Neuronal stem cell (in vitro differentiated cells): ENCODE measurements around the gene ADAD2.

ENCODE experiments used
- DNase-seq: peaks from one replicate; pipeline ENCODE4 v3.0.0-alpha.2; 2013; ENCODE audit warnings: low spot score
- H2AFZ ChIP-seq: one replicate; pipeline ENCODE4 v1.6.1; 2013; ENCODE audit warnings: mild to moderate bottlenecking, low read length, inconsistent platforms
- H2AK5ac ChIP-seq: 2 replicates; pipeline ENCODE4 v1.6.1; 2013; ENCODE audit warnings: low read depth, mild to moderate bottlenecking, inconsistent platforms, low read length, moderate library complexity, mixed read lengths
- H2BK120ac ChIP-seq: 2 replicates; pipeline ENCODE4 v1.6.1; 2013; ENCODE audit warnings: low read depth, mild to moderate bottlenecking, inconsistent platforms, low read length, moderate library complexity, mixed read lengths
- H2BK12ac ChIP-seq: one replicate; pipeline ENCODE4 v1.6.1; 2013; ENCODE audit warnings: low read length, inconsistent platforms
- H2BK15ac ChIP-seq: 2 replicates; pipeline ENCODE4 v1.6.1; 2013; ENCODE audit warnings: mild to moderate bottlenecking, low read length, inconsistent platforms, mixed read lengths
- H2BK5ac ChIP-seq: one replicate; pipeline ENCODE4 v1.6.1; 2013; ENCODE audit warnings: inconsistent platforms, mild to moderate bottlenecking, low read length, moderate library complexity
- H3K14ac ChIP-seq: one replicate; pipeline ENCODE4 v1.6.1; 2013; ENCODE audit warnings: low read length, inconsistent platforms
- H3K18ac ChIP-seq: 2 replicates; pipeline ENCODE4 v1.6.1; 2013; ENCODE audit warnings: low read length, inconsistent platforms
- H3K23ac ChIP-seq: 2 replicates; pipeline ENCODE4 v1.6.1; 2013; ENCODE audit warnings: low read depth, mild to moderate bottlenecking, mixed read lengths, low read length, inconsistent platforms; ENCODE audit not compliant: poor library complexity
- H3K27ac ChIP-seq: replicated peaks from 3 replicates; pipeline ENCODE4 v1.5.1; 2013; ENCODE audit warnings: low read length, inconsistent platforms
- H3K27me3 ChIP-seq, 3 experiments: 2 replicates each; pipeline ENCODE4 v1.6.1; 2013; ENCODE audit warnings: low read length in 3 of 3, mild to moderate bottlenecking in 2 of 3, inconsistent platforms in 1 of 3, low read depth in 1 of 3, mixed read lengths in 1 of 3, moderate library complexity in 1 of 3; ENCODE audit not compliant: control insufficient read depth in 3 of 3, insufficient read depth in 3 of 3
- H3K36me3 ChIP-seq, 2 donors: replicated peaks in 1 of 2; 2 replicates each; pipeline ENCODE4 v1.6.1; 2013; ENCODE audit warnings: low read length in 2 of 2; ENCODE audit not compliant: control insufficient read depth in 2 of 2, insufficient read depth in 2 of 2
- H3K4ac ChIP-seq: 2 replicates; pipeline ENCODE4 v1.6.1; 2013; ENCODE audit warnings: inconsistent platforms, mild to moderate bottlenecking, low read length, moderate library complexity
- H3K4me1 ChIP-seq, 2 donors: 1 replicate in 1 of 2; 2 replicates in 1 of 2; pipeline ENCODE4 v1.6.1; 2013; ENCODE audit warnings: low read length in 2 of 2, low read depth in 1 of 2; ENCODE audit not compliant: control insufficient read depth in 2 of 2, insufficient read depth in 1 of 2
- H3K4me2 ChIP-seq: one replicate; pipeline ENCODE4 v1.6.1; 2013; ENCODE audit warnings: mild to moderate bottlenecking, low read length, inconsistent platforms; ENCODE audit not compliant: insufficient read depth, poor library complexity, severe bottlenecking
- H3K4me3 ChIP-seq, 2 donors: 2 replicates each; pipeline ENCODE4 v1.5.1; 2013; ENCODE audit warnings: low read length in 2 of 2, mild to moderate bottlenecking in 2 of 2, inconsistent platforms in 1 of 2, moderate library complexity in 1 of 2
- H3K79me1 ChIP-seq: one replicate; pipeline ENCODE4 v1.6.1; 2013; ENCODE audit warnings: low read depth, mild to moderate bottlenecking, inconsistent platforms, low read length, moderate library complexity
- H3K9ac ChIP-seq: one replicate; pipeline ENCODE4 v1.6.1; 2013; ENCODE audit warnings: mild to moderate bottlenecking, low read depth, low read length, inconsistent platforms; ENCODE audit not compliant: poor library complexity
- H3K9me3 ChIP-seq, 2 donors: replicated peaks in 1 of 2; 2 replicates each; pipeline versions ENCODE3 to v1.6.1; 2013; ENCODE audit warnings: low read length in 2 of 2, mild to moderate bottlenecking in 2 of 2, inconsistent platforms in 1 of 2, low read depth in 1 of 2, mixed read lengths in 1 of 2, moderate library complexity in 1 of 2; ENCODE audit not compliant: control insufficient read depth in 2 of 2, insufficient read depth in 1 of 2
- H4K8ac ChIP-seq: one replicate; pipeline ENCODE4 v1.6.1; 2013; ENCODE audit warnings: low read depth, mild to moderate bottlenecking, inconsistent platforms, low read length, moderate library complexity
- H4K91ac ChIP-seq: one replicate; pipeline ENCODE4 v1.6.1; 2013; ENCODE audit warnings: low read length, low read depth, mild to moderate bottlenecking, inconsistent platforms; ENCODE audit not compliant: poor library complexity
- WGBS, 2 donors: extraction: QIAGEN DNeasy Blood & Tissue Kit; methylation state at CpG; one replicate each; pipeline ENCODE4 v1.1.7; 2013; ENCODE audit warnings: missing lambda C conversion rate in 2 of 2, mixed read lengths in 1 of 2; ENCODE audit not compliant: insufficient read length in 2 of 2, insufficient replicate concordance in 1 of 2; ENCODE audit errors: extremely low coverage in 2 of 2; 5-methylcytosine and 5-hydroxymethylcytosine counted together

ADAD2 gene

GRCh38 chr16:84207251-84207650 is 16.3 kb downstream of the ADAD2 start:
- Histone ChIP-seq H3K4me3 (no peak overlapping the region), H2BK120ac (no peak overlapping the region), H3K36me3 (no peaks in the 10 kb centered on the region), H2BK5ac (no peak overlapping the region), H3K4me1 (peaks cover 0 to 4% of the 10 kb centered on the region in 2 donors), H3K18ac (no peak overlapping the region), H3K79me1 (no peaks in the 10 kb centered on the region), H4K91ac (no peak overlapping the region), H3K23ac (no peak overlapping the region), H2BK15ac (no peak overlapping the region), H2BK12ac (no peak overlapping the region), H3K9me3 (no peaks in the 10 kb centered on the region), H3K4ac (no peak overlapping the region), H3K27ac (no peak overlapping the region), H3K14ac (no peak overlapping the region), H2AFZ (no peak overlapping the region), H3K27me3 (peaks cover 0 to 25% (median 0%) of the 10 kb centered on the region in 3 experiments), H3K4me2 (no peak overlapping the region), H3K9ac (no peak overlapping the region), H4K8ac (no peak overlapping the region), H2AK5ac (no peak overlapping the region)
- WGBS, 2 donors, result no CpG with 5 or more reads among the region's 6 CpGs
- DNase-seq, result no peak

- Histone ChIP-seq H3K9ac (no peak overlapping the region), H3K9me3 (no peaks in the 10 kb centered on the region), H3K14ac (no peak overlapping the region), H2AK5ac (no peak overlapping the region), H3K4me3 (no peak overlapping the region), H3K27me3 (peaks cover 0 to 25% (median 0%) of the 10 kb centered on the region in 3 experiments), H4K91ac (no peak overlapping the region), H3K4me1 (peaks cover 0 to 4% of the 10 kb centered on the region in 2 donors), H2AFZ (no peak overlapping the region), H4K8ac (no peak overlapping the region), H3K23ac (peak overlapping the region; percentile 58), H3K36me3 (no peaks in the 10 kb centered on the region), H2BK5ac (no peak overlapping the region), H3K18ac (peak overlapping the region; percentile 61), H3K4me2 (no peak overlapping the region), H2BK15ac (no peak overlapping the region), H3K4ac (no peak overlapping the region), H3K79me1 (no peaks in the 10 kb centered on the region), H2BK120ac (no peak overlapping the region), H2BK12ac (no peak overlapping the region), H3K27ac (no peak overlapping the region)
- no CpG with 5 or more reads among the region's 8 CpGs for WGBS, 2 donors
- DNase-seq, result no peak
These were observed 16.9 kb downstream of the ADAD2 start for GRCh38 chr16:84207879-84208278.

- no peak overlapping the region for H2AK5ac ChIP-seq
- H3K4ac ChIP-seq, result no peak overlapping the region
- no peak overlapping the region for H3K23ac ChIP-seq
- no peak for DNase-seq
- no peak overlapping the region for H3K27ac ChIP-seq
- H2BK120ac ChIP-seq, result no peak overlapping the region
- H3K79me1 ChIP-seq, result no peaks in the 10 kb centered on the region
- peaks cover 0 to 4% of the 10 kb centered on the region in 2 donors for H3K4me1 ChIP-seq
- H3K4me2 ChIP-seq, result no peak overlapping the region
- H3K36me3 ChIP-seq, result no peaks in the 10 kb centered on the region
- no peak overlapping the region for H3K14ac ChIP-seq
- H3K9ac ChIP-seq, result no peak overlapping the region
- H3K18ac ChIP-seq, result no peak overlapping the region
- H4K8ac ChIP-seq, result no peak overlapping the region
- peaks cover 0 to 30% (median 0%) of the 10 kb centered on the region in 3 experiments for H3K27me3 ChIP-seq
- no CpG with 5 or more reads among the region's 2 CpGs for WGBS, 2 donors
- no peak overlapping the region for H2BK5ac ChIP-seq
- no peak overlapping the region for H4K91ac ChIP-seq
- H2BK12ac ChIP-seq, result no peak overlapping the region
- no peak overlapping the region for H3K4me3 ChIP-seq
- H3K9me3 ChIP-seq, result no peaks in the 10 kb centered on the region
- H2BK15ac ChIP-seq, result no peak overlapping the region
- no peak overlapping the region for H2AFZ ChIP-seq
These were observed 19.0 kb downstream of the ADAD2 start for GRCh38 chr16:84209989-84210388.

- H3K4me3 ChIP-seq, result no peak overlapping the region
- no peak overlapping the region for H2BK15ac ChIP-seq
- H3K9ac ChIP-seq, result no peak overlapping the region
- no peak overlapping the region for H2BK5ac ChIP-seq
- DNase-seq, result no peak
- H3K4ac ChIP-seq, result no peak overlapping the region
- peaks cover 0 to 16% (median 0%) of the 10 kb centered on the region in 3 experiments for H3K27me3 ChIP-seq
- H4K91ac ChIP-seq, result no peak overlapping the region
- H4K8ac ChIP-seq, result no peak overlapping the region
- no CpG with 5 or more reads among the region's 4 CpGs for WGBS, 2 donors
- H3K79me1 ChIP-seq, result no peaks in the 10 kb centered on the region
- H3K36me3 ChIP-seq, result no peaks in the 10 kb centered on the region
- H3K9me3 ChIP-seq, result no peaks in the 10 kb centered on the region
- H2AFZ ChIP-seq, result no peak overlapping the region
- H2BK12ac ChIP-seq, result no peak overlapping the region
- no peak overlapping the region for H2BK120ac ChIP-seq
- peaks cover 0 to 4% of the 10 kb centered on the region in 2 donors for H3K4me1 ChIP-seq
- no peak overlapping the region for H3K23ac ChIP-seq
- no peak overlapping the region for H2AK5ac ChIP-seq
- no peak overlapping the region for H3K14ac ChIP-seq
- no peak overlapping the region for H3K27ac ChIP-seq
- H3K18ac ChIP-seq, result no peak overlapping the region
- no peak overlapping the region for H3K4me2 ChIP-seq
These were observed 21.2 kb downstream of the ADAD2 start for GRCh38 chr16:84212154-84212553.
